K562 (cell line): ENCODE results near the gene SERINC5. TPM values are rescaled to one million over a fixed set of nuclear protein-coding genes. Genes with fewer than 3 reads are reported as not detected.

Source experiments
- ATAC-seq: fragments of 200-7000 bp; cut with Tn5 transposase; 3 replicates; pipeline ENCODE4 v1.9.1; 2020; ENCODE audit warnings: moderate library complexity
- BruUV-seq: library from RNA; stranded (reverse); fragments of 400-500 nt; replicated peaks from 2 replicates; lab custom pipeline; 2021; lab: Mats Ljungman, UMichigan
- CTCF ChIA-PET: fragments of 300-600 bp; formaldehyde crosslinking; extraction: SDS; loops from one replicate; lab custom pipeline; 2021; ENCODE audit warnings: low intra/inter-chr PET ratio; lab: Yijun Ruan, JAX
- POLR2A ChIA-PET: fragments of 300-600, 350-650 bp; sonication (Branson Sonifier 250); formaldehyde crosslinking; extraction: SDS; loops from one replicate; lab custom pipeline; 2021; ENCODE audit warnings: antibody characterized with exemption, inconsistent platforms; lab: Yijun Ruan, JAX
- DNase-seq, 4 experiments: peaks; one replicate each; pipeline versions ENCODE4 v3.0.0 to v3.0.0-alpha.2; 2011 to 2018; ENCODE audit warnings: low spot score in 3 of 4, mixed read lengths in 3 of 4; ENCODE audit errors: extremely low read depth in 1 of 4
- FAIRE-seq: peaks from 2 replicates; lab custom pipeline; 2011; peaks lifted over from hg19 to GRCh38; lab: Jason Lieb, UNC
- H2AFZ ChIP-seq: 2 replicates; pipeline ENCODE4 v1.6.0; 2011; ENCODE audit warnings: low read depth, low read length, control low read depth, inconsistent platforms
- H3K27ac ChIP-seq: fragments of 200-600 bp; 3 replicates; pipeline ENCODE4 v1.8.0; 2011; ENCODE audit warnings: low read depth, mild to moderate bottlenecking, control low read depth, inconsistent platforms, low read length, moderate library complexity, mixed read lengths; ENCODE audit errors: extremely low read depth
- H3K27me3 ChIP-seq, 2 experiments: fragments of 300-600 bp in 1 of 2; 2 replicates in 1 of 2; 3 replicates in 1 of 2; pipeline versions ENCODE4 v1.6.0 to v1.8.0; 2011; ENCODE audit warnings: inconsistent platforms in 2 of 2, low read length in 2 of 2, mild to moderate bottlenecking in 1 of 2, mixed read lengths in 1 of 2, moderate library complexity in 1 of 2; ENCODE audit not compliant: control insufficient read depth in 2 of 2, insufficient read depth in 2 of 2
- H3K36me3 ChIP-seq: fragments of 300-600 bp; 3 replicates; pipeline ENCODE4 v1.8.0; 2011; ENCODE audit warnings: mild to moderate bottlenecking, low read length, inconsistent platforms; ENCODE audit not compliant: control insufficient read depth, insufficient read depth
- H3K4me1 ChIP-seq, 2 experiments: fragments of 200-600 bp in 1 of 2; replicated peaks in 1 of 2; 2 replicates in 1 of 2; 3 replicates in 1 of 2; pipeline versions ENCODE4 v1.5.1 to v1.8.0; 2011; ENCODE audit warnings: inconsistent platforms in 2 of 2, low read length in 2 of 2, mild to moderate bottlenecking in 1 of 2, mixed read lengths in 1 of 2, moderate library complexity in 1 of 2; ENCODE audit not compliant: control insufficient read depth in 2 of 2, insufficient read depth in 2 of 2
- H3K4me2 ChIP-seq: 2 replicates; pipeline ENCODE4 v1.6.1; 2011; ENCODE audit warnings: low read length, control low read depth, inconsistent platforms, mixed read lengths; ENCODE audit not compliant: insufficient read depth
- H3K4me3 ChIP-seq: fragments of 200-600 bp; sonication (generic), shearing (Covaris generic); 2 replicates; pipeline ENCODE4 v1.5.1; 2016; ENCODE audit warnings: control low read depth, inconsistent platforms
- H3K79me2 ChIP-seq: fragments of 200-600 bp; 3 replicates; pipeline ENCODE4 v1.8.0; 2011; ENCODE audit warnings: low read length, inconsistent platforms; ENCODE audit not compliant: control insufficient read depth, insufficient read depth
- H3K9ac ChIP-seq, 2 experiments: 2 replicates each; pipeline versions ENCODE4 v1.6.0 to v1.6.1; 2011; ENCODE audit warnings: low read depth in 2 of 2, low read length in 2 of 2, control low read depth in 1 of 2, inconsistent platforms in 1 of 2, mild to moderate bottlenecking in 1 of 2, mixed read lengths in 1 of 2; ENCODE audit not compliant: insufficient read depth in 1 of 2
- H3K9me1 ChIP-seq: one replicate; pipeline ENCODE4 v1.6.0; 2011; ENCODE audit warnings: inconsistent platforms, mild to moderate bottlenecking, low read length, moderate library complexity; ENCODE audit not compliant: control insufficient read depth, insufficient read depth
- H3K9me3 ChIP-seq: replicated peaks from 2 replicates; pipeline ENCODE4 v1.5.1; 2011; ENCODE audit warnings: low read depth, low read length, inconsistent platforms; ENCODE audit not compliant: control insufficient read depth, insufficient read depth
- H4K20me1 ChIP-seq: replicated peaks from 2 replicates; pipeline ENCODE4 v1.6.1; 2011; ENCODE audit warnings: low read length, inconsistent platforms, mixed read lengths; ENCODE audit not compliant: control insufficient read depth, insufficient read depth
- ATF3 ChIP-seq, 2 experiments: fragments of 450-650 bp in 1 of 2; sonication (generic) in 1 of 2; formaldehyde crosslinking in 1 of 2; IDR thresholded peaks in 1 of 2; conservative IDR thresholded peaks in 1 of 2; 2 replicates each; pipeline versions ENCODE4 v1.6.1 to v1.8.1; 2016 to 2023; ENCODE audit warnings: mild to moderate bottlenecking in 2 of 2, moderate library complexity in 2 of 2, inconsistent platforms in 1 of 2, missing genetic modification reagents in 1 of 2
- CBX2 ChIP-seq: fragments of 200-600 bp; sonication (generic); IDR thresholded peaks from one replicate; pipeline ENCODE4 v1.6.1; 2012; ENCODE audit warnings: mild to moderate bottlenecking, low read length, inconsistent platforms; ENCODE audit not compliant: insufficient read depth, poor library complexity, severe bottlenecking
- HNRNPUL1 ChIP-seq: fragments of 200-400 bp; formaldehyde crosslinking; IDR thresholded peaks from 2 replicates; pipeline ENCODE4 v1.6.1; 2017; ENCODE audit warnings: low read length
- USF1 ChIP-seq: sonication (generic); formaldehyde crosslinking; IDR thresholded peaks from 2 replicates; pipeline ENCODE4 v1.9.0; 2022; ENCODE audit warnings: mild to moderate bottlenecking, missing genetic modification reagents
- ZFP30 ChIP-seq: fragments of 250-450 bp; sonication (Bioruptor Pico); IDR thresholded peaks from 2 replicates; pipeline ENCODE4 v1.8.0; 2022; ENCODE audit warnings: moderate library complexity, mild to moderate bottlenecking, inconsistent platforms, borderline replicate concordance
- WGBS: fragments of 100-300 bp; shearing (Covaris generic); methylation state at CpG from one replicate; pipeline ENCODE4 v1.1.6; 2016; ENCODE audit warnings: low coverage, mixed read lengths; ENCODE audit not compliant: insufficient coverage; ENCODE audit errors: missing lambda C conversion rate; 5-methylcytosine and 5-hydroxymethylcytosine counted together
- in situ Hi-C: fragments of 300-500 bp; cut with MboI; formaldehyde crosslinking; loops from 4 replicates; pipeline ENCODE4 v1.15.0; 2018; ENCODE audit warnings: inconsistent platforms, mixed read lengths
- intact Hi-C: fragments of 100-400 bp; cut with micrococcal nuclease; formaldehyde crosslinking; loops from 2 replicates; pipeline ENCODE4 v1.14.2; 2022
- polyA plus RNA-seq, 8 experiments: library from polyadenylated mRNA; depleted of rRNA in 4 of 8; stranded (reverse) in 5 of 8; unstranded in 3 of 8; fragments of >200 nt; fragmentation: Nextera tagmentation in 2 of 8; fragmentation: Illumina TruSeq in 1 of 8; extraction: Ambion mirVana in 2 of 8; extraction: Trizol in 1 of 8; gene quantifications; 2 replicates each; pipeline versions ENCODE4 v1.2.1 to v1.2.3, GENCODE V29; 2011 to 2014; ENCODE audit warnings: inconsistent platforms in 1 of 8, missing spikeins in 1 of 8
- total RNA-seq, 7 experiments: library from RNA; depleted of rRNA in 6 of 7; stranded (reverse); fragments of >200 nt in 6 of 7; fragmentation: Illumina TruSeq in 2 of 7; extraction: Trizol in 2 of 7; gene quantifications; 2 replicates each; pipeline versions ENCODE4 v1.2.1 to v1.2.3, GENCODE V29; 2011 to 2021; ENCODE audit warnings: low replicate concordance in 1 of 7

The SERINC5 gene
- total and polyA plus RNA-seq, 9 of the 15 experiments (the other 6 are each of a cell fraction or from before 2014, with no cell fraction given): 1.4 to 7.9 (median 3.7) TPM

- no peak overlapping the region for H2AFZ ChIP-seq
- no peak overlapping the region for H3K4me2 ChIP-seq
- TF ChIP-seq USF1 (CRISPR knock-in tag): no peak
- no peak for TF ChIP-seq CBX2
- 0 out of 2 replicates have a peak, but pooled peaks have one; percentile 20 for TF ChIP-seq ATF3 (IDR thresholded peaks at IDR 0.05)
- no peak for TF ChIP-seq ATF3 (CRISPR knock-in tag; conservative IDR thresholded peaks at IDR 0.05)
- TF ChIP-seq HNRNPUL1: no peak
- no peak for TF ChIP-seq ZFP30 (CRISPR knock-in tag)
- TF ChIP-seq, all 486 proteins: peak for 1
- no peak overlapping the region for H3K4me3 ChIP-seq
- intact Hi-C loops (no loop called here), in situ Hi-C loops (no loop called here)
- no peaks in the 10 kb centered on the region for H3K36me3 ChIP-seq
- no peaks in the 10 kb centered on the region for H4K20me1 ChIP-seq
- FAIRE-seq (no peak), ATAC-seq (no peak), DNase-seq (no peak)
- CTCF ChIA-PET: no interaction called here
- H3K27me3 ChIP-seq: peaks cover 0 to 8% of the 10 kb centered on the region in 2 experiments; a peak in 3 of 5 replicates
- POLR2A ChIA-PET: no interaction called here
- no peaks in the 10 kb centered on the region for H3K4me1 ChIP-seq
- 14% methylated on average over 5 of the region's 5 CpGs for WGBS
- BruUV-seq: no TSS peak
- no peaks in the 10 kb centered on the region for H3K9me1 ChIP-seq
- H3K27ac ChIP-seq: no peak overlapping the region
- no peak overlapping the region for H3K9ac ChIP-seq
- peaks cover 3% of the 10 kb centered on the region; the same call in 1 of the 2 replicates for H3K9me3 ChIP-seq
- H3K79me2 ChIP-seq: no peaks in the 10 kb centered on the region
Observed at GRCh38 chr5:80129146-80129545, 126.7 kb downstream of the SERINC5 start.
